ENCODE measurements around the gene TUBGCP2. TPM values are rescaled to one million over a fixed set of nuclear protein-coding genes. Genes with fewer than 3 reads are reported as not detected.

The TUBGCP2 gene
- total and polyA plus RNA-seq, 9 donors, result 31.2 to 70.5 (median 56.0) TPM

- Histone ChIP-seq H3K9me3 (no peaks in the 10 kb centered on the region), H3K4me3 (no peak overlapping the region), H3K27ac (no peak overlapping the region), H3K36me3 (no peaks in the 10 kb centered on the region), H3K27me3 (peaks cover 26% of the 10 kb centered on the region), H3K4me1 (ENCODE audit: insufficient read depth) (peaks cover 7% of the 10 kb centered on the region)
- no peak for TF ChIP-seq CTCF (IDR thresholded peaks at IDR 0.05)
- no peak for TF ChIP-seq EP300 (IDR thresholded peaks at IDR 0.05)
- no peak for TF ChIP-seq POLR2A (IDR thresholded peaks at IDR 0.05)
- no peak for DNase-seq
- intact Hi-C loops (cut with DNase I), result no loop called here
- WGBS, 3 donors, result 76 to 90% (median 78%) methylated on average over 14 to 15 of the region's 15 CpGs
These were observed 20.0 kb upstream of the TUBGCP2 start for GRCh38 chr10:133328358-133329343.

- Histone ChIP-seq H3K27ac (no peak overlapping the region), H3K9me3 (no peaks in the 10 kb centered on the region), H3K36me3 (no peaks in the 10 kb centered on the region), H3K4me3 (no peak overlapping the region), H3K27me3 (peaks cover 26% of the 10 kb centered on the region), H3K4me1 (ENCODE audit: insufficient read depth) (peaks cover 7% of the 10 kb centered on the region)
- TF ChIP-seq CTCF (IDR thresholded peaks at IDR 0.05) (no peak), POLR2A (IDR thresholded peaks at IDR 0.05) (no peak), EP300 (IDR thresholded peaks at IDR 0.05) (no peak)
- 35 to 46% (median 45%) methylated on average over 12 of the region's 12 CpGs for WGBS, 3 donors
- intact Hi-C loops (cut with DNase I), result no loop called here
- peak in 1 of 5 donors; percentile 28 for DNase-seq
These were observed 19.1 kb upstream of the TUBGCP2 start for GRCh38 chr10:133327651-133328357.

GRCh38 chr10:133326745-133327650 is 18.3 kb upstream of the TUBGCP2 start:
- H3K27me3 ChIP-seq, result peaks cover 26% of the 10 kb centered on the region
- no peaks in the 10 kb centered on the region for H3K9me3 ChIP-seq
- intact Hi-C loops (cut with DNase I), result no loop called here
- TF ChIP-seq CTCF (IDR thresholded peaks at IDR 0.05), result no peak
- TF ChIP-seq POLR2A (IDR thresholded peaks at IDR 0.05), result no peak
- TF ChIP-seq EP300 (IDR thresholded peaks at IDR 0.05), result no peak
- DNase-seq, result no peak
- H3K4me1 ChIP-seq (ENCODE audit: insufficient read depth), result peaks cover 7% of the 10 kb centered on the region
- H3K36me3 ChIP-seq, result no peaks in the 10 kb centered on the region
- H3K4me3 ChIP-seq, result no peak overlapping the region
- H3K27ac ChIP-seq, result no peak overlapping the region
- WGBS, 3 donors, result 24 to 35% (median 25%) methylated on average over 24 to 28 of the region's 28 CpGs

GRCh38 chr10:133326223-133326551 is 17.5 kb upstream of the TUBGCP2 start:
- Histone ChIP-seq H3K27me3 (peaks cover 26% of the 10 kb centered on the region), H3K36me3 (no peaks in the 10 kb centered on the region), H3K27ac (no peak overlapping the region), H3K4me3 (no peak overlapping the region), H3K9me3 (no peaks in the 10 kb centered on the region), H3K4me1 (ENCODE audit: insufficient read depth) (peaks cover 7% of the 10 kb centered on the region)
- 21 to 32% (median 28%) methylated on average over 9 of the region's 9 CpGs for WGBS, 3 donors
- no peak for DNase-seq
- intact Hi-C loops (cut with DNase I), result no loop called here
- TF ChIP-seq POLR2A (IDR thresholded peaks at IDR 0.05), result no peak
- no peak for TF ChIP-seq EP300 (IDR thresholded peaks at IDR 0.05)
- no peak for TF ChIP-seq CTCF (IDR thresholded peaks at IDR 0.05)

Measured in ovary (tissue), 9 donors.